HG02588 (cell line): ENCODE measurements around the gene CADPS2.

Source experiments
- ATAC-seq: cut with Tn5 transposase; IDR thresholded peaks from one replicate; pipeline ENCODE4 v1.9.1; 2021; ENCODE audit warnings: mild to moderate bottlenecking, moderate library complexity; ENCODE audit not compliant: unreplicated experiment

The CADPS2 gene

DNA sequence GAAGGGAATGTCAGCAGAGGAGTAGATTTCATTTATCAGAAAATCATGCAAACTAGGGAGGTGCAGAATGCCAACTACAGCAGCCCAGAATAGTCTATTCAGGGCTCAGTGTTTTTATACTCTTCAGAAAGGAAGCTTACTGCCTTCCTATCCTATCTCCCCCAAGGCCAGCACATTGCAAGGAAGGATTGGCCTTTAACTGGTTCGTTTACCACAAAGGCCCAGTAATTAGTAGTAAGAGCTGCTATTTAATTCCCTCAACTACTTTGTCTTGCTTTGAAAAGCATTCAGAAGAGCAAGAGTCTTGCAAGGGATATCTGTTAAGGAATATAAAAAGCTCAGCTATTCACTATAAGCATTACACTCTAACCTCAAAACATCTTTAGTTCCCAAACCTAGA, 97.1 kb downstream of the CADPS2 start:
- no peak for ATAC-seq

DNA sequence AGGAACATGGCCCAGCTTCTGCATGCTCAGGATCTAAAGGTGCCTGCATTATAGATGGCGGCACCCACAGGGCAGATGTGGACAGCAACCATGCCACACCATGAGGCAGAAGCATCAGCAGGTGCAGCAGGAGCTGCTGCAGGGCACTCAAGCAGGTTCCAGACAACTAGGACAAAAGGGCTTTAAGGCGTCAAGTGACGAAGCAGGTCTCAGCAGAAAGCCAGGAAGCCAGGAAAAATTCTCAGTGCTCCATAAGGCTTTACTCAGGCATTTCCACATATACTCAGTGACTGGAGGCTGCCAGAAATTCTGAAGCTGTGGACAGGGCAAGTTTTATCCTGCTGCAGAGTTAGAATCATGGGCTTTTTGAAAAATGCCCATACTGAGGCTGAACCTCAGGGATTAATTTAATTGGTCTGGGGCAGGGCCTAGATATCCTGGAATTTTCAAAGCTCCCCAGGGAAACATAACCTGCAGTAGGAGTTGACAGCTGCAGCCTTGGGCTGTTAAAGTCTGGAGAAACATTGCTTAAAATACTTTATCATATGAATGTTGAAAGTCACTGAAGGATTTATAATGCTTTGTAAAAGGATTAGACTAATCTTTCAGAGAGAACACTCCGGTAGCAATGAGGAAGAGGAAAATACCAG, 115.4 kb downstream of the CADPS2 start:
- ATAC-seq: no peak

DNA sequence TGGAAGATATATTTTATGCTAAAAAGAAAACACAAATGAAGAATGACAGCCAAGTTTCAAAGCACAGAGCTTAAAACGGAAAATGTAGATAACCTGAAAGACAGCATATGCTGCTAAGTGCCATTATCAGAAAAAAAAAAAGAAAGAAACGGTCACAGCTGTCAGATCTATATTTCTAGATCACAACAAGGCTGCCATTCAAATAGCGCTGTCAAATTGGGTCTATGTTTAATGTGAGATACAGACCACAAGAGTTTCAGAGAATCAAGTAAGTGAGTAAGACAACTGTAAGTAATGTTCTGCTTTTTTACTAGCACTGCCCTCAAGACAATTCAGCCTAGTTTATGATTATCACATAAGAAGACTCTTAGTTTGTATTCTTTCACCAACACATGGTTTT, 117.4 kb downstream of the CADPS2 start:
- ATAC-seq: no peak

DNA sequence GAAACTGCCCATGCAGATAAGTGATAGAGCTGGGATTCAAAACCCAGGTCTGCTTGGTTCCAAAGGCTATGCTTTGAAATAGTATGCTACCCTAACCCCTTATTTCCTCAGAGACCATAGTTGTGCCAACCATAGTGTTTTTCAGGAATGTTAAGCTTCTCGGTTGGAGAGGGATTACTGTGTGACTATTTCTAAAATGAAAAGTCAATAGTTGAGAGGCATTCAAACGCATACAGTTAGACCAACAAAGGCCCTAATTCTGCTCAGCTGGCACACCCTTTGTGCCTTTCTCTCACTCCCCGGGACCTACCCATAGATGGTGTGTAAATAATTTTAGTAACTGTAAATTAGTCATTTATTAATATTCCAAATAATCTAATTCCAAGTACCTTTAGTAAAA, 118.9 kb downstream of the CADPS2 start:
- no peak for ATAC-seq

DNA sequence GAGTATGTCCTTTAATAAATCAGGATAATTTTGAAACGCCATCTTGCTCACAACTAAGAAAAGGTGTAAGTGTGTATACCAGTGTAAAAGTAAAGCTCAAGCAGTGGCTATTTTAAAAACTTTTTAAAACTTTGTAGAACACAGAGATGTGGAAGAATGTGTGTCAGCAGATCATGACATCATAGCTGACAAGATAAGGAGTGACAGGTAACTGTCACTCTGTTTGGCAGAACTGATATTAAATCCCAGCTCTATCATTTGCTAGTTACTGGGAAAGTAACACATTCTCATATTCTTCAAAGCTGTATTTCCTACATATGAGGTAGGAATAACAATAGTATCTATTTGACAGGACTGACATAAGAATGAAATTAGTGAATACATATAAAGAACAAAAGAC, 119.7 kb downstream of the CADPS2 start:
- no peak for ATAC-seq

DNA sequence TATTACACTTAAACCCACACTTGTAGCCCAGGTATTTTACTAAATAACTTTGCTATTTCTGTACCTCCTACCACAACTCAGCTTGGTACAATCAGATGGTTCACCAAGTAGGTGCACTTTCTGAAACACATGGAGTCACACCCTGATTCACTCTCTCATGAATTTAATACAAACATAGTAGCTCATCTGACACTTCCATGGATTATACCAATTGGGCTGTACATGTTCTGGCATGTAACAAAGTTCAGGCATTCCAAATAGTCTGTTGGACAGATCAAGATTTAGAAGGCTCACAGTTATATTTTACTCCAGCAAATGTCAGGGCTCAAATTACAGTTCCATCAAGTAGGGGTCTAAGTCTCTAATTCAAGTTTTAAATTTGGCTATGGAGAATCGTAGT, 121.4 kb downstream of the CADPS2 start:
- no peak for ATAC-seq

DNA sequence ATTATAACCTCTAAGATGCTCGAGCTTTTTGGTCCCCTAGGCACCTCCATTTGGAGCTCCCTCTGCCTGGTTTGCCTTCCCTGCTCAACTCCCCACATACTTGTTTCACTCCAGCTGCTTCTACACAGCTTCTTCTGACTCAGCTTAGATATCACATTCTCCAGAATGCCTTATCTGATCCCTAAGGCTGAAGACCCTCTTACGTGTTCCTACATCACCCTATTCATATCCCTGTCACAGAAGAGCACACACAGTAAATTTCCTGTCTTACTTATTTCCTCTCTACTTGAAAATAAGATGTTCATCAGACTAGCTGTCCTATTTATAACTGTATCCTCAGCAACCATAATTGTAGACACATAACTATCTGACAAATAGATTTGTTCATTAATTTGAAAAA, 122.2 kb downstream of the CADPS2 start:
- no peak for ATAC-seq

DNA sequence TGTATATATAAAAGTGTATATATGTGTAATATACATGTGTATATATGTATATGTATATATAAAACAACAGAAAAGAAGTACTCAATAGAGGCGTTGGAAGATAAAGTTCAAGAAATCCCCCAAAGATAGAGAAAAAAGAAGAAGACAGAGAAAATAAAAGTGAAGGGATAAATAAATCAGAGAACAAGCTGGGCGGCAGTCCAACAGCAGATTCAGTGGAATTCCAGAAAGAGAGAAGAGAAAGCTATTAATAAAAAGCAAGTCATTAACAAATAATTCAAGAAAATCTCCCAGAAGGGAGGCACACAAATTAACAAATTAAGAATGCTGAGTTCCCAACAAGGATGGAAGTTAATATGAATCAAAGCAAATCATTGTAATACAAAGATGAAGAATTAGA, 124.2 kb downstream of the CADPS2 start:
- no peak for ATAC-seq

DNA sequence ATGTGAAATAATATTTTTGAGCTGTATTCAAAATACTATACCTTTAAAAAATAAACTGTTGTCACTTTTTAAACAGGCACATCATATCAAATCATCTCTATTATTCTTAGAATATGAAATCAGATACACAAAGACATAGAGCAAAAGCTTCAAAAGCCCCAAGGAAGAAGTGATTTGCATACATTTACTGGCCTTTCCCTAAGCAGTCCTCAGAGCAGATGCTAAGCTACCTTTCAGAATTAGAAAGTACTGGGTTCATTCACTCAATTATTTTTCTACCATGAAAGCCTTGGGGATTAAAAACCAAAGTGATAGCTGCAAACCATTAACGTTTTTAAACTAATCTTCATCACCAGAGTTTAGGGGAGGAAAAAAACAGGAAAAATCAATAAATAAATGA, 127.8 kb downstream of the CADPS2 start:
- no peak for ATAC-seq

DNA sequence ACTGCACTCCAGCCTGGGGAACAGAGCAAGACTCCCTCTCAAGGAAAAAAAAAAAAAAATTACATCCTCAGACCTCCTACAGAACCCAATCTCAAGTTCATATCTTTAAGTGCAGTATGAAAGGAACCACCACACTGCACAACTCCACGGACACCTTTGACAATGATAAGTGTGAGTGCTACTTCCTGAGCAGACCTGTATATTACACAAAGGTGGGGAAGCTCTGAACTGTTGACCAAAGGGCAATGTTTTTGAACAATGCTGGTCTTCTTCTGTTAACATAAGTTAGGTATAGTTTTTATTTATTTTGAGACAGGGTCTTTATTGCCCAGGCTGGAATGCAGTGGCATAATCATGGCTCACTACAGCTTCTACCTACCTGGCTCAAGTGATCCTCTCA, 129.4 kb downstream of the CADPS2 start:
- ATAC-seq: no peak

DNA sequence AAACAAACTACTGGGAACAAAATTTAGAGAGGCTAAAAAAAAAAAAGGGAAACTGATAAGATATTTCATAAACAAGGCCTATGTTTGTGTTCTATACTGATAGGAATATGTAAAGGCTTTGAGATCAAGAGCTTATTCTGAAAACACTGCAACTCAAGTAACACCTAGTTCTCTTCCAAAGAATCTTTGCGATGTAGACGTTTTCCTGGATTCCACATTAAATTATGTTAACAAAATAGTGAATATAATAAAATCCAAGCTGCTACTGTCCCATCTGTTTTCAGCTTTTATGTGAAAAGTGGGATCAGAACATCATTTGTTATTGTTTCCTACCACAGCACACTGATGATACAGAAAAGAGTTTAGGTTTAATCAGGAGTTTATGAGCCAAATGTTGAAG, 130.6 kb downstream of the CADPS2 start:
- ATAC-seq: no peak

DNA sequence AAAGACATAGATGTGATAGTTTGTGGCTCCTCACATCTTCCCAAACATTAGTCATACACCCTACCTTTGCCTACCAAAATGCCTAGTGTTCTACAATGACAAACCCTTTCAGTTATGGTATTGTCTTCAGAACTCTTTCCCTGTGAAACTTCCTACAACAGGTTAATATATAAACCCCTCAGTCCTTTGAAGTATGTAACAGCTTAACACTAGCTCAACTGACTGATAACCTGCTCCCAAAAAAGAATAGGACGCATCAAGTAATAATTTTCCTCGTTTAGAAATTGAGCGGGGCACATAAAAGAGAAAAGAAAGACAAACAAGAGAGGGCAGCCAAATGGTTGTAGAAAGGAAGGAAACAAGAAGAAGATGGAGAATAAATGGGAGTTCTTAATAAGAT, 133.7 kb downstream of the CADPS2 start:
- ATAC-seq: no peak

DNA sequence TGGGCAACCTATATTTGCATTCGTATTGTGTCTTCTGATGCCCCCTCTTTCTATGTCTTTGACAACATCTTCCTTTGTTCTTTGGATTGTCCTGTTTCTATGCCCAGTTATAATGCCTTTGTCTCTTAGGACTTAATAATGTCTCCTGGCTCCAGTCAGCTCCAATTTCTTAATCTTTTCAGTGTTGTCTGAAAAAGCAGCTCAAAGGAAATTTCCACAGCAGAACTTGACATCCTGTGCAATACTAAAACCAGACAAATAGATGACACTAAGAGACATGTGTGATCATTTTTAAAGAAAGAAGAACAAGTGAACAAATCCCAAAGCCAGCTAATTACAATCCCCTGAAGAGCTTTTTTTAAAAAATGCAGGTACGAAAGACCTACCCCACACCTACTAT, 135.9 kb downstream of the CADPS2 start:
- ATAC-seq: no peak

DNA sequence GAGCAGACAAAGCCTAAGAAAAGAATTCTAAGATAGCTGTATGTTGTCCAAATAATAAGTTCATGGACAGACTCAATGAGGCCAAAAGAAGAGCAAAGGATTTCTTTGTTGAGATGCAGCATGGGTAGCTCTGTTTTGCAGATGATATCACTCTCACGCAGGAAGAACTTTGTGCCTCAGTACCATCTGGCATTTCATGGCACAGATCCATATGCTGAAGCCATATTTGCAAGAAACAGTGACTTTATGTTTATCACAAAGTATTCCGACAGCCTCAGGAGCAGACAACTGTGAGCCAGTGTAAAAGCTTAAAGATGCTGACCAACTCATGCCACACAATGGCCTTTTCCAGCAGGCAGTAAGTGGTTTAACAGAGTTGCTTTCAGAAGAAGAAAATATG, 138.1 kb downstream of the CADPS2 start:
- no peak for ATAC-seq

DNA sequence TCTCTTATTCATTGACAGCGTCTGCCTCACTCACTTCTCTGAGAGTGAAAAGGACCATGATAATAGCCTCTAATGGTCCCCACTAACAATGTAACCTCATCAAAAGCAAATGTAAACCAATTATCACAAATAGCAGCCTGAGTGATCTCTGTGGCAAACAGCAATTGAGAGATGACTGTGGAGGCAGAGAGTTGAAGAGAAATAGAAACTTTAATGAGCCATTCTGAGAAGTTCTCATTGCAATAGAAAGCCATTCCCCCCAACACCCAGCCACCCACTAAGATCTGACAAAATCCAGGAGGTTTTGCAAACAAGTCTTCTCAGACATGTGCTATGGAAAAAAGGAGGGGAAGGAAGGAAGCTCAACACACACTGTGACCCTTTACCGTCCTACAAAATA, 139.3 kb downstream of the CADPS2 start:
- ATAC-seq: no peak

DNA sequence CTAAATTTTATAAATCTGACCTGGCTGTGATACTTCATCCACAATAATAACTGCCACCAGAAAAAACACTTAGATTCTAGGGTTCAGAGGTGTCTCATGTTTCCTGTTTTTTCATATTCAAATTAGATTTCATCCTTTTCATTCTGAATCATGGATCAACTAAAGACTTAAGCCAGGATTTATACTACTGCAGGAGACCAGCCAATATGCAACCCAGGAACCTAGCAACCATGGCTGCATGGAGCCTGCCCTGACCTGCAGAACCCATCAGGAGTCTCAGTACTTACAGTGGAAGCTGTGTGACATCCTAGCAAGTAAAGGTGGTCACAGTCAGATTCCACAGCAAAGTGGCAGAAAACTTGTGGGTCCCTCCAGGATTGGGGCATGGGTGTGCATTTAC, 143.0 kb downstream of the CADPS2 start:
- ATAC-seq: no peak

DNA sequence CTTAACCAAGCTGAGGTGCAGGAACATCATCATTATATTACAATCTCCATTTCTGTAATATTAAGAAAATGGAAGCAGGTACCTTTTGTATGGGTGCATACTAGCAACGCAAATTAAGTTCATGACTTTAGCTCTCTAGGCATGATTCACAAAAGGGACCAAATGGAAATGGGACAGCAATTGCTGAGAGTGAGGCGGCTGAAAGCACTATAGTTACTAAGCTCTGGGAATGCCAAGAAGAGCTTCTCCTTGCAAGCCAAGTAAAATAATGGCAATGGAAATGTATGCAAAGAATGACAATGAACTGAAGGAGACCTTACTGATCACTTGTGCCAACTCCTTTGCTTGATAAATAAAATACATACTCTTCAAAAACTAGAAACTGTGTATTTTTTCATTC, 147.3 kb downstream of the CADPS2 start:
- no peak for ATAC-seq

DNA sequence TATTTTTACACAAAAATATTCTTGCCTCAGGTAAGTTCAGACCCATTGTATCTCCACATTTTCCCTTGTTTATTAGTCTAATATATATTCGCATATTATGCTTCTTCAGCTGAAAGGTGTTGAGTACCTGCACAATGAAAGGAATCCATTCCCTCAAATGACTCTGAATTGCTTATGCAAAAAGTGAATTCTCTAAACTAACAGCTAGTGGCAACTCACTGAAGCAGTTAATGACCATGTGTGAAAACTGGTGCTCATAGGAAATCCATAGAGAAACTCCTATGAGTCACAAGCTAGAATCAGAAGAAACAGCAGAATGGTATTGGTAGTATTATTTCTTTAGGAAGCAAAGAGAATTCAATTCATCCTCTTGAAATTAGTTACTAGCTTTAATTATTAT, 150.1 kb downstream of the CADPS2 start:
- ATAC-seq: no peak

DNA sequence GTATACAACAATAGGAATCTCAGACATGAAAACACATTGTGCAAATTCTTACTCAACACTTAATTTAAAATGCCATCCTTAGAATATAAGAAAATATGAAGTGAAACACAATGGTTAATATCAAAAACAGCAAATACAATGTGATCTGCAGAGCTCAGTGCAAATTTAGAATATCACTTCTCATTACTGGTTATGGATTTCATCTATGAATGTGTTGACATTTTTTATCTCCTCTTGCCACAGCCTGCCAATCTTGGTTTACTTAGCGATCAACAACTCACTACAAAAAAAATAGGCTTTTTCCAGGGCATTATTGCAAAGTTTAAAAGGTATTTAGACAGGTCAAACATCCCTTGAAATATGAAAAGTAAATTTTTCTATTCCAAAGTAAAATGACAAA, 158.5 kb downstream of the CADPS2 start:
- ATAC-seq: no peak

DNA sequence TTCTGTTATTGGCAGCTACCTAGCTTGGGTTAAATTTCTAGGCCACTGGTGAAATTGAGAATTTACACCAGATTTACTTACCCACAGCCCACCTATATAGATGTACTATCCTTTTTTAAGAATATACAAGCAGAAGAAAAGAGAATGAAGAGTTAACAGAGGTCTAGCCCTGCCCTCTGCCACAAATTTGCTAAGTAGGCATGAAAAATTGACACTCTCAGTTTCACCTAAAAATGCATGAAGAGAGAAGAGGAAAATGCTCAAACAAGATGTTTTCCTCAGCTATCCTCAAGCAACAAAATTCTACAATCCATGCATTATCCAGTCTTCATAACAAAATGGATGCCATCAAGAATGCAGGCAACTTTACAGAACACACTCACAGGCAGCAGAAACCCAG, 158.9 kb downstream of the CADPS2 start:
- ATAC-seq: no peak

DNA sequence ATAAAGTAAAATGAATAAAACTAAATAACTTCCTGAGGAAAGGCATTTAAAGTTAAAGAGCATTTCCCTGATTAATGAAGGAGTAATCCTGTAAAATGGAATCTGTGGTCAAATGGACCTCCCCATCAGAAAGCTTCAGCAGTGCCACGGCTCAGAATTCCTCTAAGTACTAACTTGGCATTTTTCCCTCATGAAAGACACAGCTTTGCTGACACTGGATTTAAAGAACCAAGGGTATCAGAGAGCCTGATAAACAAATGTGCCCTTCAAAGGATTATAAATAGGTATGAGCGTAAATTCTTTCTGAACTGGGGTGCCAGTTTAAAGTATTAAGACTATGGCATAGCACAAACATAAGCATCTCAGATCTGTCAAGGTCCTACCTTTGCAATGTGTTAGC, 159.4 kb downstream of the CADPS2 start:
- ATAC-seq: no peak

DNA sequence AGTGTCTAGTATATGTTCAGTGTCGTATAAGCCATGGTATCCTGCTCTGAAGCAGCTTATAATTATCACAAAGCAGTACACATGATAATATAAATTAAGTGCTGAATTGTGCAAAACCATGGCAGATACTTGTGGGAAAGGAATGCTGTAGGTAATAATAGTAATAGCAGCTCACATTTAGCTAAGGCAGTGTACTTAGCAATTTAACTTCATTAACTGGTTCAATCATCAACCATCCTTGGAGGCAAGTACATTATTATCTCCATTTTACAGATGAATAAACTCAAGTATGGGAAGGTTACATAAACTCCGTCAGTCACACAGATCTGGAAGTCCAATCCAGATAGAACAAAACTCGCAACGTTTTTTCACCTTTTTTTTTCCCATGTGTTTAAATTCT, 161.9 kb downstream of the CADPS2 start:
- ATAC-seq: no peak

DNA sequence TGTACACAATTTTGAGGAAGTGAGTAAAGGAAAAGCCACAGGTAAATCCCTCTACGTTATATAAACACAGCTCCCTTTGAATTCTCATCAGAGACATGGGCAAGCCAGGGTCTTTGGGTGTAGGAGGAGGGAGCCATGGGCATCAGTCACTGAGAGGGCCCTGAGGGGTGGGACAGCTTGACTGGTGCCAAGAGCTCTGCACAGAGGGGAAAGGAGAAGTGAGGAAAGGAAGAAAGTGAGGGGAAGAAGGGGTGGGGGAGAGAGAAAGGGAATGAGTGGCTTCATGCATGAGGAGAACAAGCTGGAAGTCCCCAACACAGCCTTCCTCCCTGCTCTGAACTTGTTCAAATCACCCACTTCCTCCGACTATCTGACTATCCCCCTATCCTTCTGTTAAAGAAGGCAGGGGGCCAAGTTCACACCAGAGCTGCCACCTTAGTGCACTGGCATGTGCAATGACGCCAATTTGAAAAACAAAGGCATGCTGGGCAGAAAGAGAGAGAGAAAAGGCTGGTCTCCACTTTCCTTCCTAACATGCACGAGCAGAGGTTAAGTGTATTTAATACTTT, 167.2 kb downstream of the CADPS2 start:
- no peak for ATAC-seq
